Pancreas (tissue), 10 donors: ENCODE data around the gene PSMA8. TPM values are rescaled to one million over a fixed set of nuclear protein-coding genes. Genes with fewer than 3 reads are reported as not detected.
"Not testable (repeated sequence)": the region's sequence is repeated elsewhere in the genome, so short reads cannot be mapped to it uniquely, and the experiment has no call there.

Source experiments
- ATAC-seq, 4 donors: fragments of 200-7000 bp; cut with Tn5 transposase; one replicate each; pipeline versions ENCODE4 v1.8.0 to v1.9.1; 2020; ENCODE audit warnings: mild to moderate bottlenecking in 4 of 4, moderate library complexity in 4 of 4
- DNase-seq, 6 donors: peaks; one replicate each; pipeline ENCODE4 v3.0.0-alpha.2; 2020
- FAIRE-seq: peaks from 2 replicates; lab custom pipeline; 2012; peaks lifted over from hg19 to GRCh38; lab: Jason Lieb, UNC
- H3K27ac ChIP-seq, 4 donors: fragments of 200-600 bp; sonication (generic); 1 replicate in 3 of 4; 2 replicates in 1 of 4; pipeline versions ENCODE4 v1.5.0 to v1.8.0; 2020
- H3K27me3 ChIP-seq, 4 donors: fragments of 200-600 bp; one replicate each; pipeline ENCODE4 v1.8.0; 2021
- H3K36me3 ChIP-seq, 3 donors: fragments of 200-600 bp; sonication (generic) in 1 of 3; one replicate each; pipeline versions ENCODE4 v1.5.0 to v1.8.0; 2020 to 2021
- H3K4me1 ChIP-seq, 3 donors: fragments of 200-600 bp; one replicate each; pipeline ENCODE4 v1.8.0; 2021
- H3K4me3 ChIP-seq, 4 donors: fragments of 200-600 bp; sonication (generic) in 2 of 4; one replicate each; pipeline versions ENCODE4 v1.5.0 to v1.8.0; 2020 to 2021
- H3K9me3 ChIP-seq, 4 donors: fragments of 200-600 bp; one replicate each; pipeline ENCODE4 v1.8.0; 2021
- CTCF ChIP-seq, 4 donors: fragments of 200-600 bp; sonication (generic) in 3 of 4; IDR thresholded peaks; one replicate each; pipeline versions ENCODE4 v1.5.0 to v1.8.0; 2021; ENCODE audit warnings: antibody characterized with exemption in 4 of 4
- whole genome bisulfite sequencing, 2 donors: extraction: QIAGEN DNeasy Blood & Tissue Kit; methylation state at CpG; one replicate each; pipeline ENCODE4 v1.1.7; 2013; 5-methylcytosine and 5-hydroxymethylcytosine counted together
- intact Hi-C, 3 donors: fragments of 100-400 bp; cut with DNase I; formaldehyde crosslinking; loops; one replicate each; pipeline versions ENCODE4 v1.11.1 to v1.14.2; 2022
- polyA plus RNA-seq, 2 donors: library from polyadenylated mRNA; stranded (reverse); fragments of 200-250 nt; gene quantifications; one replicate each; pipeline ENCODE4 v1.2.3, GENCODE V29; 2013
- total RNA-seq, 6 donors: library from RNA; stranded (reverse); fragmentation: NEBNext Ultra II Directional in 4 of 6; extraction: Animal tissue kit (Norgen Biotek cat#: 25700) in 4 of 6; gene quantifications; one replicate each; pipeline versions ENCODE4 v1.2.1 to v1.2.4, GENCODE V29; 2021 to 2023
- donor health status: healthy with polysubstance abuse.
- donor health status: DM: no; HTN: no; CAD: no; lungs with moderate emphysema.
- donor health status: DM: no; HTN: no; CAD: no.
- donor health status: control.
- donor health status: control.
- donor health status: Bipolar disorder and iron deficiency.
- donor health status: DM: yes; HTN: yes; CAD: no.
- donor health status: DM: no; HTN: no; CAD: no.
- donor health status: DM: no; HTN: no; CAD: no.
- donor health status: DM: yes; HTN: yes; CAD: no.

Gene PSMA8
- total and polyA plus RNA-seq, 8 donors, result not detected

- no peak for FAIRE-seq
- DNase-seq, result no peak
- 32 to 50% methylated on average over 3 of the region's 3 CpGs for WGBS, 2 donors
Observed at GRCh38 chr18:26159353-26159752, 25.7 kb downstream of the PSMA8 start.

GRCh38 chr18:26164571-26164970 lies 30.9 kb downstream of the PSMA8 start:
- DNase-seq (no peak), FAIRE-seq (no peak), ATAC-seq (no peak)
- WGBS, 2 donors, result 74 to 80% methylated on average over 2 of the region's 2 CpGs
- Histone ChIP-seq H3K27ac (no peak overlapping the region), H3K9me3 (no peaks in the 10 kb centered on the region), H3K36me3 (no peaks in the 10 kb centered on the region), H3K27me3 (no peaks in the 10 kb centered on the region), H3K4me1 (no peaks in the 10 kb centered on the region), H3K4me3 (no peak overlapping the region)
- TF ChIP-seq CTCF (IDR thresholded peaks at IDR 0.05), result no peak
- intact Hi-C loops, result no loop called here

More at GRCh38 chr18:26159353-26159752, 25.7 kb downstream of the PSMA8 start:
- Histone ChIP-seq H3K36me3 (no peaks in the 10 kb centered on the region), H3K4me1 (no peaks in the 10 kb centered on the region), H3K27ac (no peak overlapping the region), H3K9me3 (no peaks in the 10 kb centered on the region), H3K27me3 (no peaks in the 10 kb centered on the region), H3K4me3 (no peak overlapping the region)
- no peak for ATAC-seq
- intact Hi-C loops, result loop anchor here in 1 of 3 donors (10.0 kb wide), 1 partner anchor 235 kb away; no protein-coding TSS in a partner anchor
- peak in 1 of 4 donors; percentile 7 for TF ChIP-seq CTCF (IDR thresholded peaks at IDR 0.05)

- H3K4me3 ChIP-seq, H3K4me1 ChIP-seq, H3K9me3 ChIP-seq, H3K27ac ChIP-seq, H3K36me3 ChIP-seq, intact Hi-C loops, FAIRE-seq, ATAC-seq, DNase-seq, H3K27me3 ChIP-seq: not testable (repeated sequence)
- 94 to 100% methylated on average over 1 of the region's 1 CpG for WGBS, 2 donors
Observed at GRCh38 chr18:26167592-26167991, 33.9 kb downstream of the PSMA8 start.

- Histone ChIP-seq H3K36me3 (no peaks in the 10 kb centered on the region), H3K27me3 (no peaks in the 10 kb centered on the region), H3K4me3 (no peak overlapping the region), H3K27ac (no peak overlapping the region), H3K9me3 (no peaks in the 10 kb centered on the region), H3K4me1 (no peaks in the 10 kb centered on the region)
- ATAC-seq, result no peak
- DNase-seq, result no peak
- no peak for TF ChIP-seq CTCF (IDR thresholded peaks at IDR 0.05)
- intact Hi-C loops, result no loop called here
- 42 to 70% methylated on average over 2 of the region's 2 CpGs for WGBS, 2 donors
- FAIRE-seq, result no peak
Observed at GRCh38 chr18:26175481-26175880, 41.8 kb downstream of the PSMA8 start.

- Histone ChIP-seq H3K4me1 (no peaks in the 10 kb centered on the region), H3K36me3 (no peaks in the 10 kb centered on the region), H3K4me3 (no peak overlapping the region), H3K27me3 (no peaks in the 10 kb centered on the region), H3K9me3 (no peaks in the 10 kb centered on the region), H3K27ac (no peak overlapping the region)
- FAIRE-seq, result no peak
- no peak for ATAC-seq
- no peak for DNase-seq
- TF ChIP-seq CTCF (IDR thresholded peaks at IDR 0.05), result no peak
- intact Hi-C loops, result no loop called here
Observed at GRCh38 chr18:26176134-26176533, 42.5 kb downstream of the PSMA8 start.
